HepG2 (cell line): ENCODE measurements around the gene VARS1. TPM values are rescaled to one million over a fixed set of nuclear protein-coding genes. Genes with fewer than 3 reads are reported as not detected.

Experiments
- HOXA5 ChIP-seq: sonication (generic); formaldehyde crosslinking; IDR thresholded peaks from 2 replicates; pipeline ENCODE4 v1.4.0; 2020; ENCODE audit warnings: missing genetic modification reagents
- PAXIP1 ChIP-seq: sonication (generic); formaldehyde crosslinking; conservative IDR thresholded peaks from 2 replicates; pipeline ENCODE4 v1.4.0; 2020; ENCODE audit warnings: mild to moderate bottlenecking, missing genetic modification reagents, moderate library complexity
- RBFOX2 ChIP-seq: fragments of 200-400 bp; formaldehyde crosslinking; IDR thresholded peaks from 2 replicates; pipeline ENCODE4 v1.6.1; 2017; ENCODE audit warnings: low read depth, mild to moderate bottlenecking, low read length
- SP2 ChIP-seq: sonication (generic); formaldehyde crosslinking; IDR thresholded peaks from 2 replicates; pipeline ENCODE4 v1.5.1; 2020; ENCODE audit warnings: mild to moderate bottlenecking, missing genetic modification reagents
- SP4 ChIP-seq: sonication (generic); formaldehyde crosslinking; IDR thresholded peaks from 2 replicates; pipeline ENCODE4 v1.8.1; 2023; ENCODE audit warnings: mild to moderate bottlenecking, missing genetic modification reagents
- TAF1 ChIP-seq: sonication (generic); formaldehyde crosslinking; IDR thresholded peaks from 2 replicates; pipeline ENCODE4 v1.4.0; 2020; ENCODE audit warnings: missing genetic modification reagents
- TCF12 ChIP-seq, 2 experiments: fragments of 450-650 bp in 1 of 2; sonication (generic) in 1 of 2; formaldehyde crosslinking in 1 of 2; IDR thresholded peaks; 2 replicates each; pipeline versions ENCODE4 v1.6.1 to v1.8.0; 2017 to 2022; ENCODE audit warnings: antibody characterized with exemption in 1 of 2, mild to moderate bottlenecking in 1 of 2, missing genetic modification reagents in 1 of 2, moderate library complexity in 1 of 2
- ZBTB20 ChIP-seq: sonication (generic); formaldehyde crosslinking; IDR thresholded peaks from 2 replicates; pipeline ENCODE4 v1.8.1; 2023; ENCODE audit warnings: missing genetic modification reagents, low read depth, mild to moderate bottlenecking, borderline replicate concordance
- ZNF326 ChIP-seq: sonication (generic); formaldehyde crosslinking; IDR thresholded peaks from 2 replicates; pipeline ENCODE4 v1.4.0; 2020; ENCODE audit warnings: missing genetic modification reagents, borderline replicate concordance
- polyA plus RNA-seq, 8 experiments: library from polyadenylated mRNA; depleted of rRNA in 3 of 8; stranded (reverse) in 7 of 8; unstranded in 1 of 8; fragments of >200 nt; fragmentation: Illumina TruSeq in 4 of 8; extraction: Trizol in 4 of 8; gene quantifications; 2 replicates each; pipeline versions ENCODE4 v1.2.1 to v1.2.3, GENCODE V29; 2011 to 2016; ENCODE audit warnings: low read depth in 4 of 8, missing spikeins in 1 of 8, mixed read lengths in 1 of 8; ENCODE audit not compliant: insufficient read depth in 1 of 8
- total RNA-seq, 5 experiments: library from RNA; depleted of rRNA; stranded (reverse); fragments of >200 nt; fragmentation: Illumina TruSeq; extraction: Trizol; gene quantifications; 2 replicates each; pipeline ENCODE4 v1.2.3, GENCODE V29; 2016; ENCODE audit warnings: low read depth in 1 of 5
- TF ChIP-seq, protein P1 (sequence below): sonication (generic); formaldehyde crosslinking; IDR thresholded peaks from 2 replicates; pipeline ENCODE4 v1.5.0; 2020; ENCODE audit warnings: mild to moderate bottlenecking, missing genetic modification reagents, borderline replicate concordance
- TF ChIP-seq, protein P2 (sequence below): IDR thresholded peaks from 2 replicates; pipeline ENCODE4 v1.6.1; 2016; ENCODE audit warnings: missing compliant biosample characterization, missing genetic modification reagents, borderline replicate concordance

VARS1 gene
- total and polyA plus RNA-seq, 2 of the 13 experiments (the other 11 are each of a cell fraction or from before 2014, with no cell fraction given), result 14.7 to 56.1 TPM

GRCh38 chr6:31776989-31777666, 18.4 kb downstream of the VARS1 start, which contains the start of gene VWA7 (continued):
- TF ChIP-seq PAXIP1 (CRISPR knock-in tag) (peak; percentile 88), SP2 (CRISPR knock-in tag) (0 out of 2 replicates have a peak, but pooled peaks have one; percentile 19), ZNF326 (0 out of 2 replicates have a peak, but pooled peaks have one; percentile 58), HOXA5 (CRISPR knock-in tag) (0 out of 2 replicates have a peak, but pooled peaks have one; percentile 28), ZBTB20 (CRISPR knock-in tag) (peak; percentile 38; the same call in 1 of the 2 replicates), SP4 (CRISPR knock-in tag) (peak; percentile 35; the same call in 1 of the 2 replicates), RBFOX2 (peak; percentile 68), TCF12 (IDR thresholded peaks at IDR 0.05) (no peak), TCF12 (CRISPR knock-in tag; IDR thresholded peaks at IDR 0.05) (0 out of 2 replicates have a peak, but pooled peaks have one; percentile 64), TAF1 (CRISPR knock-in tag) (peak; percentile 54; the same call in 1 of the 2 replicates)
- TF ChIP-seq, protein P1, sequence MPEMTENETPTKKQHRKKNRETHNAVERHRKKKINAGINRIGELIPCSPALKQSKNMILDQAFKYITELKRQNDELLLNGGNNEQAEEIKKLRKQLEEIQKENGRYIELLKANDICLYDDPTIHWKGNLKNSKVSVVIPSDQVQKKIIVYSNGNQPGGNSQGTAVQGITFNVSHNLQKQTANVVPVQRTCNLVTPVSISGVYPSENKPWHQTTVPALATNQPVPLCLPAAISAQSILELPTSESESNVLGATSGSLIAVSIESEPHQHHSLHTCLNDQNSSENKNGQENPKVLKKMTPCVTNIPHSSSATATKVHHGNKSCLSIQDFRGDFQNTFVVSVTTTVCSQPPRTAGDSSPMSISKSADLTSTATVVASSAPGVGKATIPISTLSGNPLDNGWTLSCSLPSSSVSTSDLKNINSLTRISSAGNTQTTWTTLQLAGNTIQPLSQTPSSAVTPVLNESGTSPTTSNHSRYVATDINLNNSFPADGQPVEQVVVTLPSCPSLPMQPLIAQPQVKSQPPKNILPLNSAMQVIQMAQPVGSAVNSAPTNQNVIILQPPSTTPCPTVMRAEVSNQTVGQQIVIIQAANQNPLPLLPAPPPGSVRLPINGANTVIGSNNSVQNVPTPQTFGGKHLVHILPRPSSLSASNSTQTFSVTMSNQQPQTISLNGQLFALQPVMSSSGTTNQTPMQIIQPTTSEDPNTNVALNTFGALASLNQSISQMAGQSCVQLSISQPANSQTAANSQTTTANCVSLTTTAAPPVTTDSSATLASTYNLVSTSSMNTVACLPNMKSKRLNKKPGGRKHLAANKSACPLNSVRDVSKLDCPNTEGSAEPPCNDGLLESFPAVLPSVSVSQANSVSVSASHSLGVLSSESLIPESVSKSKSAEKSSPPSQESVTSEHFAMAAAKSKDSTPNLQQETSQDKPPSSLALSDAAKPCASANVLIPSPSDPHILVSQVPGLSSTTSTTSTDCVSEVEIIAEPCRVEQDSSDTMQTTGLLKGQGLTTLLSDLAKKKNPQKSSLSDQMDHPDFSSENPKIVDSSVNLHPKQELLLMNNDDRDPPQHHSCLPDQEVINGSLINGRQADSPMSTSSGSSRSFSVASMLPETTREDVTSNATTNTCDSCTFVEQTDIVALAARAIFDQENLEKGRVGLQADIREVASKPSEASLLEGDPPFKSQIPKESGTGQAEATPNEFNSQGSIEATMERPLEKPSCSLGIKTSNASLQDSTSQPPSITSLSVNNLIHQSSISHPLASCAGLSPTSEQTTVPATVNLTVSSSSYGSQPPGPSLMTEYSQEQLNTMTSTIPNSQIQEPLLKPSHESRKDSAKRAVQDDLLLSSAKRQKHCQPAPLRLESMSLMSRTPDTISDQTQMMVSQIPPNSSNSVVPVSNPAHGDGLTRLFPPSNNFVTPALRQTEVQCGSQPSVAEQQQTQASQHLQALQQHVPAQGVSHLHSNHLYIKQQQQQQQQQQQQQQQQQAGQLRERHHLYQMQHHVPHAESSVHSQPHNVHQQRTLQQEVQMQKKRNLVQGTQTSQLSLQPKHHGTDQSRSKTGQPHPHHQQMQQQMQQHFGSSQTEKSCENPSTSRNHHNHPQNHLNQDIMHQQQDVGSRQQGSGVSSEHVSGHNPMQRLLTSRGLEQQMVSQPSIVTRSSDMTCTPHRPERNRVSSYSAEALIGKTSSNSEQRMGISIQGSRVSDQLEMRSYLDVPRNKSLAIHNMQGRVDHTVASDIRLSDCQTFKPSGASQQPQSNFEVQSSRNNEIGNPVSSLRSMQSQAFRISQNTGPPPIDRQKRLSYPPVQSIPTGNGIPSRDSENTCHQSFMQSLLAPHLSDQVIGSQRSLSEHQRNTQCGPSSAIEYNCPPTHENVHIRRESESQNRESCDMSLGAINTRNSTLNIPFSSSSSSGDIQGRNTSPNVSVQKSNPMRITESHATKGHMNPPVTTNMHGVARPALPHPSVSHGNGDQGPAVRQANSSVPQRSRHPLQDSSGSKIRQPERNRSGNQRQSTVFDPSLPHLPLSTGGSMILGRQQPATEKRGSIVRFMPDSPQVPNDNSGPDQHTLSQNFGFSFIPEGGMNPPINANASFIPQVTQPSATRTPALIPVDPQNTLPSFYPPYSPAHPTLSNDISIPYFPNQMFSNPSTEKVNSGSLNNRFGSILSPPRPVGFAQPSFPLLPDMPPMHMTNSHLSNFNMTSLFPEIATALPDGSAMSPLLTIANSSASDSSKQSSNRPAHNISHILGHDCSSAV (CRISPR knock-in tag), result no peak
- TF ChIP-seq, protein P2, sequence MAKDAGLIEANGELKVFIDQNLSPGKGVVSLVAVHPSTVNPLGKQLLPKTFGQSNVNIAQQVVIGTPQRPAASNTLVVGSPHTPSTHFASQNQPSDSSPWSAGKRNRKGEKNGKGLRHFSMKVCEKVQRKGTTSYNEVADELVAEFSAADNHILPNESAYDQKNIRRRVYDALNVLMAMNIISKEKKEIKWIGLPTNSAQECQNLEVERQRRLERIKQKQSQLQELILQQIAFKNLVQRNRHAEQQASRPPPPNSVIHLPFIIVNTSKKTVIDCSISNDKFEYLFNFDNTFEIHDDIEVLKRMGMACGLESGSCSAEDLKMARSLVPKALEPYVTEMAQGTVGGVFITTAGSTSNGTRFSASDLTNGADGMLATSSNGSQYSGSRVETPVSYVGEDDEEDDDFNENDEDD (CRISPR knock-in tag), result peak; percentile 57; the same call in 1 of the 2 replicates
